ENCODE measurements around the gene ATP7A.
A peak's percentile ranks its signal among the peaks of the same experiment; 100 is the strongest.

ATP7A gene

GRCh38 chrX:77945910-77946545 is 35.5 kb downstream of the ATP7A start:
- no peak for ATAC-seq
- no peak for DNase-seq

- ATAC-seq (no peak), DNase-seq (no peak)
Observed at GRCh38 chrX:77946571-77946970, 36.1 kb downstream of the ATP7A start.

GRCh38 chrX:77949840-77950239 is 39.3 kb downstream of the ATP7A start:
- no peak for ATAC-seq
- DNase-seq = no peak

- DNase-seq (no peak), ATAC-seq (no peak)
Observed at GRCh38 chrX:77952173-77952572, 41.7 kb downstream of the ATP7A start.

- DNase-seq (no peak), ATAC-seq (no peak)
Observed at GRCh38 chrX:77953302-77953701, 42.8 kb downstream of the ATP7A start.

- no peak for DNase-seq
- no peak for ATAC-seq
Observed at GRCh38 chrX:77953708-77954107, 43.2 kb downstream of the ATP7A start.

GRCh38 chrX:77960567-77960966 is 50.1 kb downstream of the ATP7A start:
- DNase-seq (no peak), ATAC-seq (peak; percentile 55)

- ATAC-seq (no peak), DNase-seq (no peak)
Observed at GRCh38 chrX:77961063-77961462, 50.6 kb downstream of the ATP7A start.

GRCh38 chrX:77962068-77962902 is 51.8 kb downstream of the ATP7A start:
- no peak for DNase-seq
- ATAC-seq = peak; percentile 52

GRCh38 chrX:77966361-77966760 is 55.9 kb downstream of the ATP7A start:
- DNase-seq (no peak), ATAC-seq (no peak)

- DNase-seq = no peak
- no peak for ATAC-seq
Observed at GRCh38 chrX:77967631-77968030, 57.1 kb downstream of the ATP7A start.

GRCh38 chrX:77969538-77969937 is 59.0 kb downstream of the ATP7A start, which contains the start of gene PGAM4:
Gene PGAM4, minus strand, starts transcription at chrX:77969638. Its CDS starts 0 bp downstream, at chrX:77969638.
- no peak for DNase-seq
- ATAC-seq = no peak

GRCh38 chrX:77975755-77976154 is 65.3 kb downstream of the ATP7A start:
- DNase-seq (no peak), ATAC-seq (no peak)

GRCh38 chrX:77977095-77977494 is 66.6 kb downstream of the ATP7A start:
- ATAC-seq (no peak), DNase-seq (no peak)

- DNase-seq (no peak), ATAC-seq (no peak)
Observed at GRCh38 chrX:77977518-77977917, 67.0 kb downstream of the ATP7A start.

GRCh38 chrX:77979870-77980269 is 69.4 kb downstream of the ATP7A start:
- no peak for ATAC-seq
- DNase-seq = no peak

- DNase-seq (no peak), ATAC-seq (no peak)
Observed at GRCh38 chrX:78011846-78012245, 101.4 kb downstream of the ATP7A start.

GRCh38 chrX:78019586-78020483 is 109.3 kb downstream of the ATP7A start:
- no peak for ATAC-seq
- DNase-seq = no peak

GRCh38 chrX:78024349-78025059 is 114.0 kb downstream of the ATP7A start:
- ATAC-seq (no peak), DNase-seq (no peak)

GRCh38 chrX:78027798-78028197 is 117.3 kb downstream of the ATP7A start:
- DNase-seq = no peak
- no peak for ATAC-seq

- no peak for DNase-seq
- ATAC-seq = no peak
Observed at GRCh38 chrX:78029663-78030062, 119.2 kb downstream of the ATP7A start.

GRCh38 chrX:78035061-78035460 is 124.6 kb downstream of the ATP7A start:
- DNase-seq = no peak
- no peak for ATAC-seq
